Astrocyte of the cerebellum (primary cell): ENCODE measurements around the gene RPS18.

ENCODE experiments used
- DNase-seq: peaks from one replicate; pipeline ENCODE4 v3.0.0-alpha.2; 2011; ENCODE audit warnings: low read depth
- H3K4me3 ChIP-seq: 2 replicates; pipeline ENCODE4 v1.5.1; 2011; ENCODE audit warnings: mild to moderate bottlenecking, low read depth, low read length, moderate library complexity
- in situ Hi-C: cut with HindIII; loops from 2 replicates; pipeline ENCODE4 v1.10.0; 2017; ENCODE audit warnings: low sequenced_read_pairs
- TF ChIP-seq, protein P1 (sequence below): IDR thresholded peaks from 2 replicates; pipeline ENCODE4 v1.5.1; 2012; ENCODE audit warnings: low read length, low read depth, moderate library complexity, mild to moderate bottlenecking; ENCODE audit errors: missing control alignments

Gene RPS18

DNA sequence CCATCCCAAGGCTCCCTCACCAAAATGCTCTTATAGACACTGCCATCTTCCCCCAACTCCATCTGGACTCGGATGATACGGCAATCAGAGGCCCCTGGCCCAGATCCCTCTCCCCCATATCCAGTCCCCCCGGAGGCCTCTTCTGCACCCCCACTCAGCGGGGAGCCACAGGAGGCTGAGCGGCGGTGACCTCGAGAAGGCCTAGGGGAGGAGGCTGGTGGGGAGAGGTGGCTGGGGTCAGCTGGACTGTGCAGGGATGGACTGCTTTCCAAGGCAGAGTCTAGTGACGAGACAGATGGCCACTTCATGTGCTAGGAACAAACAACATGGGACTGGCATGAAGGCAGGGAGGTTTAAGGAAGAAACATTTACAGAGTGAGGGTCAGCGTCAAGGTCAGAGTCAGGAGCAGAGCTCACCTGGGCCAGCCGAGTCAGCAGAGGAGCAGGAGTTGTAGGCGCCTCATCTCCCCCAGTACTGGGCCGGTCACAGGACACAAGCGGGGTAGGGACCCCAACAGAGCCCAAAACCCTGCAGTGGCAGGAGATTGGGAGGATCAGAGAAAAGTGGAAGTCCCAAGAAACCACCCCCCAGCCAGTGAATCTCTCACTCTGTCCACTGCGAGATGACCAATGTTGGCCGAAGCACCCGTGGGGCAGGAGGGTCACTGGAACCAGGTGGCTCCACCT lies 21.3 kb downstream of the RPS18 start:
- no peak overlapping the region for H3K4me3 ChIP-seq
- in situ Hi-C loops, result no loop called here
- TF ChIP-seq, protein P1, sequence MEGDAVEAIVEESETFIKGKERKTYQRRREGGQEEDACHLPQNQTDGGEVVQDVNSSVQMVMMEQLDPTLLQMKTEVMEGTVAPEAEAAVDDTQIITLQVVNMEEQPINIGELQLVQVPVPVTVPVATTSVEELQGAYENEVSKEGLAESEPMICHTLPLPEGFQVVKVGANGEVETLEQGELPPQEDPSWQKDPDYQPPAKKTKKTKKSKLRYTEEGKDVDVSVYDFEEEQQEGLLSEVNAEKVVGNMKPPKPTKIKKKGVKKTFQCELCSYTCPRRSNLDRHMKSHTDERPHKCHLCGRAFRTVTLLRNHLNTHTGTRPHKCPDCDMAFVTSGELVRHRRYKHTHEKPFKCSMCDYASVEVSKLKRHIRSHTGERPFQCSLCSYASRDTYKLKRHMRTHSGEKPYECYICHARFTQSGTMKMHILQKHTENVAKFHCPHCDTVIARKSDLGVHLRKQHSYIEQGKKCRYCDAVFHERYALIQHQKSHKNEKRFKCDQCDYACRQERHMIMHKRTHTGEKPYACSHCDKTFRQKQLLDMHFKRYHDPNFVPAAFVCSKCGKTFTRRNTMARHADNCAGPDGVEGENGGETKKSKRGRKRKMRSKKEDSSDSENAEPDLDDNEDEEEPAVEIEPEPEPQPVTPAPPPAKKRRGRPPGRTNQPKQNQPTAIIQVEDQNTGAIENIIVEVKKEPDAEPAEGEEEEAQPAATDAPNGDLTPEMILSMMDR, result no peak
- no peak for DNase-seq

DNA sequence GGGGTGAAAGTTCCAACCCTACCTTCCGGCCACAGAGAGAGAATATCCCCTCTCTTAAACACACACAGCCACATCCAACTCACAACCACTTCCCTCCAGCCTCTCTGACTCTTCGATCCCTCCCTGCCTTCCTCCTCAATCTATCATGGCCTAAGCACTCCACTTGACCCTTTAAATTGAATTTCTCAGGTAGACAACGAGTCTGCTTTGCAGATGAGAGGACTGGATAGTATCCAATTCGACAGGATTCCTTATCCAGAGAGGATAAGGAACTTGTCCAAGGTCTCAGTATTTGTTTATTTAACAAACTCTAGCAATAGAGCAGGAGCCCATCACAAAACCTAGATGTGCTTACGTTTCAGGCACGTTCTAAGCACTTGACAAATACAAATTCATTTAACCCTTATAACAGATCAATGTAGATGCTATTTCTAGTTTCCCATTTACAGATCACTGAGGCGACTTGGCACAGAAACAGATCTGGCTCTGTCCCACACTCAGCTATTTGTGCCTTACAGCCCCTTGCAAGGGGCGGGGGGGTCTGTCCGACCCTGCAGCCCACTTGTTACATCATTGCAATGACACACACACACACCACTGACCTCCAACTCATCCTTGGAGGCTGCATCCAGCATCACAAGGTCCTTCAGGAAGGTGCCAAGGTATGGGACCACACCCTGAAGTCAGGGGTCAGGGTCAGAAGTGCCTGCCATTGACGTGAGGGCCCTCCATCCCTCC lies 22.4 kb downstream of the RPS18 start:
- no peak for DNase-seq
- H3K4me3 ChIP-seq, result no peak overlapping the region
- in situ Hi-C loops, result no loop called here
- TF ChIP-seq, protein P1, result no peak

DNA sequence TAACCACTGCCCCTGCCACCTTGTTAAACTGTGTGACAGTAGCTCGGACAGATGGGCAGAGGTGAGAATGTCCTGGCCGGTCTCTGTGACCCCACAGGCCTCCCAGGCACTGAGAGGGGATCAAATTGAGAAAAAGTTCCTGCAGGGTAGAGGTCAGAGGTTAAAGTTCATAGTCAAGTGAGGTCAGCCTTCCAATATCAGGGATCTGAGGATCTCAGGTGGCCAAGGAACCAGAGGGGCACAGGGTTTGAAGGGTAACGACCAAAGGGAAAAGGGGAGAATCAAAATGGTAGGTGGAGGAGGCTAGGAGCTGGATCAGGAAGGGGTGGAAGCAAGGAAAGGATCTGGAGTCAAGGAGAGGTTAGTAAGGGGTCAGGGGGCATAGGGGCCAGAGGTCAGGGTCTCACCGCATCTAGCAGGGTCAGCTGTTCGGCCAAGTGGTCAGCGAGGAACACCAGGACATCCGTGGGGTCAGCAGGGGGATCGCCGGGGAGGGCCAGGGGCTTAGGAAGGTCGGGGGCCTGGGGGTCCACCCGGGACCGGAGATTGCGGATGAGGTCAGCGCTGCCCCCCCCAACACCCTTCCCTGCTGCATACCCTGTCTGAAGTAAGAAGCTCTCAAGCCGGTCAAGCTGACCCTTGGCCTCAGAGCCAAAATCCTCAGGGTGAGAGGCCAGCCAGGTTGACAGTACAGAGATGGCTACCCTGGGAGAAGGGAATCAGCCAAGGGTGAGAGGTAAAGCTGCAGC lies 23.9 kb downstream of the RPS18 start:
- in situ Hi-C loops, result no loop called here
- TF ChIP-seq, protein P1, result no peak
- no peak overlapping the region for H3K4me3 ChIP-seq
- DNase-seq, result no peak

DNA sequence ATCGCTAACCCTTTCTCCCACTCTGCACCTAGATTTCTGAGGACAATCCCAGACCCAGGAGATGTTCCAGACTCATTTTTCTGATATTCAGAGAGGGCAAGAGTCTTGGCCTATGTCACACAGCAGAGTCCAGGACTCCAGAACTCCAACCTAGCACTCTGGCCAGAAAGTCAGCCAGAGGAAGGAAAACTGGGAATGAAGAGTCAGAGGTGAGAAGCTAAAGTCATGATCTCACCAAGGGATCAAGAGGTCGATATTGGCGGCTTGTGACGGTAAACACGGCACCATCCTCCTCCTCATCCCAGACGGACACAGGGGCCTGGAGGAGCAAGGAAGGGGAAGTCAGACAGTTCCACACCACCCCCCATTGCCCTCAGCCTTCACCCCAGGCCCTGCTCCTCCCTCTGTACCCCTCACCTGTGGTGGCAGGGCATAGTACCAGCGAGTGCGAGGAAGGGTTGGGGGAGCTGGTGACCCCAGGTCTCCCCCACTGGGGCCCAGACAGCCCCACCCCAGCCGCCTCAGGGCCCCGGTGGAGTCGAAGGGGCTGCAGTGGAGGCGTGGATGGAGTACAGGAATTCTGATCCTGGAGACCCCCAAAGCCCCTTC lies 25.0 kb downstream of the RPS18 start:
- H3K4me3 ChIP-seq, result peak overlapping the region; percentile 73
- in situ Hi-C loops, result no loop called here
- DNase-seq, result no peak

DNA sequence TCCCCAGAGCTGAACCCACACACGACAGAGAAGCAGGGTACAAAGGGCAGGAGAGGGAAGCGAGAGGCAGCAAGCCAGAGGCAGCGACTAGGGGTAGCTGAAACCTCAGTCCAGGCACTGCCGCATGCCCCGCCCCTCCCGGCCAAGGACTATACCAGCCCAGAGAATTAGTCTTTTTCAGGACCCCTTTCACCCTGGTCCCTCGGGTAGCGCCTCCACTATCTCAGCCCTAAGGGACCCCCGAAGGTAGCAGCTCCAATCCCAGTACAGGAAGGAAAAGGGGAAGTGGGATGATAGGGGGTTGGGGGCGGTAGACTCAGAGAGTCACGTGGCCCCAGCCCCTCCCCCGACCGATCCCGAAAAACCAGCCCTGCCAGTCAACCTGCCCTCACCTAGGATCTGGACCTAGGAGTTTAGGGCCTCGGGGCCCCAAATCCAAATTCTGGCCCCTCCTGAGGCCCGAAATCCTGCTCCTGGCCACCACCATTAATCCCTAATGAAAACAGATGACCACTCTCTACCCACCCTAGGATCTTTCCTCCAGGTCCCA lies 25.6 kb downstream of the RPS18 start:
- H3K4me3 ChIP-seq, result peak overlapping the region; percentile 73
- in situ Hi-C loops, result no loop called here
- DNase-seq, result no peak
- TF ChIP-seq, protein P1, result no peak

More for the DNA sequence above, 25.0 kb downstream of the RPS18 start:
- TF ChIP-seq, protein P1, result no peak

DNA sequence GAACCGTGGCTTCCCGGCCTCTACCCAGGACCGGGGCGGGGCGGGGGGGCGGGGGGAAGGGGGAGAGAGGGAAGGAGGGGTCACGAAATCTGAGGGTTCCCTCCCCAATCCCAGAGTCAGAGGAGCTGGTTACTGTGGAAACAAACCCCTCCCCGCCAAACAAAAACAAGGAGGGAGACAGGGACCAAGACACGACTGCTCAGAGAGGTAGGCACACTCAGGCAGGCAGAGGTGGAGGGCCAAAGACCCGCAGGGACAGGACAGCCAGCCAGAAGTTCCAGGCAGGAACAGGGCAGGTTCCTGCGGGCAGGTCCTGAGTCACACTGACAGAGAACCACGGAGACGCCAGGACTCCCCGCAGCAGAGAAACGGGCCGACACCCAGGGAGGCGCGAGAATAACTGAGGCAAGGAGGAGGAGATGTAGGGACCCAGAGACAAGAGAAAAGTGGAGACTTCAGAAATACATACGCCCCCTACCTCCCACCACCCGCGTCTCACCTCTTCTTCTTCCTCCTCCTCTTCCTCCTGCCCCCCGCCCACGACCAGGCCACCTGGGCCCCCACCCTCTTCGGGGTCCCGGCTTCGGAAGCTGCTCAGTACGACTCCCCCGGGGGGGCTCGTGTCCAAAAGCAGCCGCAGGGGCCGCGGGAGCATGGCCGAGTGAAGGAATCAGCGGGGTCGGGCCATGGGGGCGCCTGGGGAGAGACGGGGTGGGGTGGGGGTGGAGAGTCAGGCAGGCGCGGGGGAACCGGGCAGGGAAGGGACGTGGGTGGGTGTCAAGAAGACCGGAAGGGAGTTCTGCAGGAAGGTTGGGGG lies 26.3 kb downstream of the RPS18 start:
- in situ Hi-C loops, result no loop called here
- TF ChIP-seq, protein P1, result no peak
- peak overlapping the region; percentile 73 for H3K4me3 ChIP-seq
- DNase-seq, result no peak
